ENCODE measurements around the gene OR51A4. TPM values are rescaled to one million over a fixed set of nuclear protein-coding genes. Genes with fewer than 3 reads are reported as not detected.

Gene OR51A4
- total and polyA plus RNA-seq, 4 donors: not detected

DNA sequence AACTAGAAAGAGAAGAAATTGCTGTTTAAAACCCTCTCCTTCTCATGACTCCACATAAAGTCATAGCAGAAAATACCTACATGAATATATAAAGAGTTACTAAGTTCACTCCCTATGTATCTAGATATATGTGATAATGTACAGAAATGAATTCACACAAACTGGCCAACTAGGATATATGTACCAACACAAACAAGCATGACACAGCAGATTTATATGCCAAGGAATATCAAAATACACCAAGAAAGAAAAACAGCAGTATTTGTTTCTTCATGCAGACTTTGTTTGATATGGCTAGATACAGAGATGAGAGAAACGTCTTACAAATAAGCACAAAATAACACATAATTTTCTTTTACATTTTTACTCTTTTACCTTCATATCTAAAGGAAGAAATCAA lies 25.1 kb downstream of the OR51A4 start:
- Histone ChIP-seq H3K9ac (ENCODE audit: insufficient read depth in 1 of 2, low read length in 2 of 2) (no peak overlapping the region), H3K4me1 (ENCODE audit: control insufficient read depth in 5 of 5, insufficient read depth in 5 of 5, low read length in 5 of 5) (no peaks in the 10 kb centered on the region), H3K4me3 (no peak overlapping the region), H3K36me3 (ENCODE audit: control insufficient read depth in 4 of 4, insufficient read depth in 4 of 4, low read length in 4 of 4) (no peaks in the 10 kb centered on the region), H3K27me3 (ENCODE audit: control insufficient read depth in 3 of 3, insufficient read depth in 3 of 3, low read length in 2 of 3) (no peaks in the 10 kb centered on the region), H3K9me3 (ENCODE audit: control insufficient read depth in 4 of 4, insufficient read depth in 3 of 4, low read length in 3 of 4) (peaks cover 0 to 3% (median 0%) of the 10 kb centered on the region in 4 donors), H3K27ac (ENCODE audit: low read depth in 1 of 2, low read length in 1 of 2) (no peak overlapping the region)
- TF ChIP-seq, protein P1, sequence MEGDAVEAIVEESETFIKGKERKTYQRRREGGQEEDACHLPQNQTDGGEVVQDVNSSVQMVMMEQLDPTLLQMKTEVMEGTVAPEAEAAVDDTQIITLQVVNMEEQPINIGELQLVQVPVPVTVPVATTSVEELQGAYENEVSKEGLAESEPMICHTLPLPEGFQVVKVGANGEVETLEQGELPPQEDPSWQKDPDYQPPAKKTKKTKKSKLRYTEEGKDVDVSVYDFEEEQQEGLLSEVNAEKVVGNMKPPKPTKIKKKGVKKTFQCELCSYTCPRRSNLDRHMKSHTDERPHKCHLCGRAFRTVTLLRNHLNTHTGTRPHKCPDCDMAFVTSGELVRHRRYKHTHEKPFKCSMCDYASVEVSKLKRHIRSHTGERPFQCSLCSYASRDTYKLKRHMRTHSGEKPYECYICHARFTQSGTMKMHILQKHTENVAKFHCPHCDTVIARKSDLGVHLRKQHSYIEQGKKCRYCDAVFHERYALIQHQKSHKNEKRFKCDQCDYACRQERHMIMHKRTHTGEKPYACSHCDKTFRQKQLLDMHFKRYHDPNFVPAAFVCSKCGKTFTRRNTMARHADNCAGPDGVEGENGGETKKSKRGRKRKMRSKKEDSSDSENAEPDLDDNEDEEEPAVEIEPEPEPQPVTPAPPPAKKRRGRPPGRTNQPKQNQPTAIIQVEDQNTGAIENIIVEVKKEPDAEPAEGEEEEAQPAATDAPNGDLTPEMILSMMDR (IDR thresholded peaks at IDR 0.05; ENCODE audit: control extremely low read depth, extremely low read depth): no peak
- 67 to 69% methylated on average over 1 of the region's 1 CpG for WGBS, 2 donors
- no peak for ATAC-seq (ENCODE audit: insufficient read depth, low FRiP score)
- no peak for DNase-seq

DNA sequence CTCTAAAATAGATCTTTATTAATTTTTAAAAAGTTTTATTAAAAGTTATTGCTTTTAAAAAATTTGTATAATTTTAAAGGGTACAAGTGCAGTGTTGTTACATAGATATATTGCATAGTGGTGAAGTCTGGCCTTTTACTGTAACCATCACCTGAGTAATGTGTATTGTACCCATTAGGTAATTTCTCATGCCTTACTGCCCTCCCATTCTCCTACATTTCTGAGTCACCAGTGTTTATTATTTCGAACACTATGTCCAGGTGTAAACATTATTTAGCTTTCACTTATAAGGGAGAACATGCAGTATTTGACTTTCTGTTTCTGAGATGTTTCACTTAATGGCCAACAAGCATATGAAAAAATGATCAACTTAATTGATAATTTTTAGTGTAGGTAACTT lies 25.6 kb downstream of the OR51A4 start:
- H3K27me3 ChIP-seq (ENCODE audit: control insufficient read depth in 3 of 3, insufficient read depth in 3 of 3, low read length in 2 of 3): no peaks in the 10 kb centered on the region
- H3K36me3 ChIP-seq (ENCODE audit: control insufficient read depth in 4 of 4, insufficient read depth in 4 of 4, low read length in 4 of 4): no peaks in the 10 kb centered on the region
- no peak for ATAC-seq (ENCODE audit: insufficient read depth, low FRiP score)
- no peak overlapping the region for H3K4me3 ChIP-seq
- H3K9ac ChIP-seq (ENCODE audit: insufficient read depth in 1 of 2, low read length in 2 of 2): no peak overlapping the region
- no peak for DNase-seq
- H3K4me1 ChIP-seq (ENCODE audit: control insufficient read depth in 5 of 5, insufficient read depth in 5 of 5, low read length in 5 of 5): no peaks in the 10 kb centered on the region
- TF ChIP-seq, protein P1 (IDR thresholded peaks at IDR 0.05; ENCODE audit: control extremely low read depth, extremely low read depth): no peak
- WGBS, 2 donors: 75 to 76% methylated on average over 1 of the region's 1 CpG
- H3K9me3 ChIP-seq (ENCODE audit: control insufficient read depth in 4 of 4, insufficient read depth in 3 of 4, low read length in 3 of 4): peaks cover 0 to 3% (median 0%) of the 10 kb centered on the region in 4 donors
- no peak overlapping the region for H3K27ac ChIP-seq (ENCODE audit: low read depth in 1 of 2, low read length in 1 of 2)

DNA sequence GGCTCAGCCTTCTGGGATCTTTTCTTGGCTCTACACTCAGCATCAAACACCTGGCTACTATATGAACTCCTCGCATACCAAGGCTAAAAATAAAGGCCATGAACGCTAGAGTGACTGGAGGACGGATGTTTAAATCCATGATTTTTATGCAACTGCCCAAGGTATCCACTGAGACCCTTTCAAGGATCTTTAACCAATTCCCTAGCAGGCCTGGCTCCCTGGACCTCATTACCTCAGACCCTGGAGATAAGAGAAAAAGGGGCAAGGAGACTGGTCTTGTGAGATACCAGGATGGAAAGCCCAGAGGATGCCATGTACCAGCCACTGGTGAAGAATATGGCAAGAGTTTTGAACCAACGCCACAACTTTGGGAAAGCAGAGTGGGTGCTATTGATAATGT lies 28.2 kb downstream of the OR51A4 start, which contains the start of gene OR51G2:
Gene OR51G2, minus strand, starts transcription at position 101 of the 400 bp plus-strand sequence. CDS start 3,687 bp downstream, outside the sequence.
- WGBS, 2 donors: 87 to 93% methylated on average over 4 of the region's 4 CpGs
- DNase-seq: no peak
- TF ChIP-seq, protein P1 (IDR thresholded peaks at IDR 0.05; ENCODE audit: control extremely low read depth, extremely low read depth): no peak
- H3K4me3 ChIP-seq: no peak within 1 kb of the TSS
- H3K9ac ChIP-seq (ENCODE audit: insufficient read depth in 1 of 2, low read length in 2 of 2): no peak within 1 kb of the TSS
- H3K9me3 ChIP-seq (ENCODE audit: control insufficient read depth in 4 of 4, insufficient read depth in 3 of 4, low read length in 3 of 4): peaks cover 0 to 3% (median 1%) of the 10 kb centered on the region in 4 donors
- no peaks in the 10 kb centered on the region for H3K36me3 ChIP-seq (ENCODE audit: control insufficient read depth in 4 of 4, insufficient read depth in 4 of 4, low read length in 4 of 4)
- no peak for ATAC-seq (ENCODE audit: insufficient read depth, low FRiP score)
- no peaks in the 10 kb centered on the region for H3K27me3 ChIP-seq (ENCODE audit: control insufficient read depth in 3 of 3, insufficient read depth in 3 of 3, low read length in 2 of 3)
- H3K27ac ChIP-seq (ENCODE audit: low read depth in 1 of 2, low read length in 1 of 2): no peak within 1 kb of the TSS
- H3K4me1 ChIP-seq (ENCODE audit: control insufficient read depth in 5 of 5, insufficient read depth in 5 of 5, low read length in 5 of 5): no peaks in the 10 kb centered on the region

DNA sequence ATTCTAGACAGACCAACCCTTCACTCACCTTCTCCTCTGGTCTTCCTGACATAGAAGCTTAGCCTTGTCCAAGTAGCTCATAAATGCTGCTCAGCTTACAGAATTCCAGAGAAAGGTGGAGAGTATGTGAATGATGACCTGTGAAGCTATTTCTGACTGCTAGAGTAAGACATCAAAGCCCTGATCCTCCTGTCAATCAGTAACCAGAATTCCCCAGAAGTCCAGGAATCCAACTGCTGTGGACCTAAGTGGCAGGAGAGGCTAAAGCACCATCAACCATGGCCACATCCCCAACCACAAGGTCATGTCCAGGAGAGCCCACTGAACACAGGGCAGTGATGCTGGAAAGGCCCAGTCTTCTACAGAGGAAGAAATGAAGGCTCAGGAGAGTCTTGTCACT lies 30.8 kb downstream of the OR51A4 start:
- Histone ChIP-seq H3K9ac (ENCODE audit: insufficient read depth in 1 of 2, low read length in 2 of 2) (no peak overlapping the region), H3K27me3 (ENCODE audit: control insufficient read depth in 3 of 3, insufficient read depth in 3 of 3, low read length in 2 of 3) (no peaks in the 10 kb centered on the region), H3K36me3 (ENCODE audit: control insufficient read depth in 4 of 4, insufficient read depth in 4 of 4, low read length in 4 of 4) (no peaks in the 10 kb centered on the region), H3K4me1 (ENCODE audit: control insufficient read depth in 5 of 5, insufficient read depth in 5 of 5, low read length in 5 of 5) (no peaks in the 10 kb centered on the region), H3K27ac (ENCODE audit: low read depth in 1 of 2, low read length in 1 of 2) (no peak overlapping the region), H3K4me3 (peak overlapping the region; percentile 13), H3K9me3 (ENCODE audit: control insufficient read depth in 4 of 4, insufficient read depth in 3 of 4, low read length in 3 of 4) (peaks cover 0 to 3% (median 1%) of the 10 kb centered on the region in 4 donors)
- DNase-seq (no peak), ATAC-seq (ENCODE audit: insufficient read depth, low FRiP score) (no peak)
- TF ChIP-seq, protein P1 (IDR thresholded peaks at IDR 0.05; ENCODE audit: control extremely low read depth, extremely low read depth): no peak

All from lung (tissue), 12 donors.